BLaER1 treated with 17β-estradiol and CSF1 and Interleukin-3, amounts not matched to agents 10 nM and 100 nM (cell line): ENCODE measurements around the gene COL18A1.
A peak's percentile ranks its signal among the peaks of the same experiment; 100 is the strongest.

ENCODE experiments used
- H3K27ac ChIP-seq, 11 experiments: shearing (Covaris generic); formaldehyde crosslinking; 2 replicates each; pipeline ENCODE4 v1.8.1; 2022
- H3K27me3 ChIP-seq, 11 experiments: shearing (Covaris generic); formaldehyde crosslinking; 2 replicates each; pipeline ENCODE4 v1.8.1; 2022
- H3K36me3 ChIP-seq, 11 experiments: shearing (Covaris generic); formaldehyde crosslinking; 2 replicates each; pipeline ENCODE4 v1.8.1; 2022
- H3K4me1 ChIP-seq, 10 experiments: shearing (Covaris generic); formaldehyde crosslinking; 2 replicates each; pipeline ENCODE4 v1.8.1; 2022
- H3K4me2 ChIP-seq, 11 experiments: shearing (Covaris generic); formaldehyde crosslinking; 2 replicates each; pipeline ENCODE4 v1.8.1; 2022
- H3K4me3 ChIP-seq, 10 experiments: shearing (Covaris generic); formaldehyde crosslinking; 2 replicates each; pipeline ENCODE4 v1.8.1; 2022
- H3K9ac ChIP-seq, 11 experiments: shearing (Covaris generic); formaldehyde crosslinking; 2 replicates each; pipeline ENCODE4 v1.8.1; 2022
- H3K9me3 ChIP-seq, 11 experiments: shearing (Covaris generic); formaldehyde crosslinking; replicated peaks in 1 of 11; 2 replicates each; pipeline ENCODE4 v1.8.1; 2022
- H4K20me1 ChIP-seq, 11 experiments: shearing (Covaris generic); formaldehyde crosslinking; 2 replicates each; pipeline ENCODE4 v1.8.1; 2022
- Cebpa-rat ChIP-seq, 11 experiments: shearing (Covaris generic); IDR thresholded peaks; 2 replicates each; pipeline ENCODE4 v1.8.1; 2022

COL18A1 gene

DNA sequence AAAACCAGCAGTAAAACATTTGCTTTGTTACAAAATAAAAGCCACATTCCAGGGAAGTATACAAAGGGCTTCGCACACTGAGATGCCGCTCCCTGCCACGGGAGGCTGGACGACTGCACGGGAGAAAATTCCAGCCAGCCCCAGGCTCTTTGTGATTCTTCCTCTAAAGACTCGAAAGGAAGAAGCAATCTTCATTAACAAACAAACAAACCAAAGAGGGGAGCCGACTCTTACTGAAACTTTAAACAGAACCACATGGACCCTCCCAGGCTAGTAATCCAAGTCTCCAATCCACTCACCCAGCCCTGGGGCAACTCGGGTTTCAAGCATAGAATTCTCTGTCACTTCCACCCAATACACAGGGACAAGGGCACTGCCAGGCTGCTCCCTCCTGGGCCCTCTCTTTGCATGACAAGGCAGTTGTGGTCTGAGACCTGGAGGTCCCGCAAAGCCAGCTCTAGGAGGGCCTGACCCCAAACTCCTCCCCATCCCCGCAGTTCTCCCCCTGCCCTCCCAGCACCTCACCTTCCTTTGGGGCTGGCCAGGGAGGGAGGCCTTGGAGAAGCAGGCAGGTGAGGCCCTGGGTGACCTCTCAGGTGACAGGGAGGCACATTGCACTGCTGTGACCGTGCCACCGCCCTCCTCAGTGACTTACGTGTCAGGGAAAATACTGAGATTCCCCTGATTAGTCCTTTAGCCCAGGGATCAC, 26.6 kb upstream of the COL18A1 start:
- TF ChIP-seq Cebpa-rat (IDR thresholded peaks at IDR 0.05), result no peak
- H3K4me2 ChIP-seq, result no peak overlapping the region
- no peak overlapping the region for H3K4me3 ChIP-seq

DNA sequence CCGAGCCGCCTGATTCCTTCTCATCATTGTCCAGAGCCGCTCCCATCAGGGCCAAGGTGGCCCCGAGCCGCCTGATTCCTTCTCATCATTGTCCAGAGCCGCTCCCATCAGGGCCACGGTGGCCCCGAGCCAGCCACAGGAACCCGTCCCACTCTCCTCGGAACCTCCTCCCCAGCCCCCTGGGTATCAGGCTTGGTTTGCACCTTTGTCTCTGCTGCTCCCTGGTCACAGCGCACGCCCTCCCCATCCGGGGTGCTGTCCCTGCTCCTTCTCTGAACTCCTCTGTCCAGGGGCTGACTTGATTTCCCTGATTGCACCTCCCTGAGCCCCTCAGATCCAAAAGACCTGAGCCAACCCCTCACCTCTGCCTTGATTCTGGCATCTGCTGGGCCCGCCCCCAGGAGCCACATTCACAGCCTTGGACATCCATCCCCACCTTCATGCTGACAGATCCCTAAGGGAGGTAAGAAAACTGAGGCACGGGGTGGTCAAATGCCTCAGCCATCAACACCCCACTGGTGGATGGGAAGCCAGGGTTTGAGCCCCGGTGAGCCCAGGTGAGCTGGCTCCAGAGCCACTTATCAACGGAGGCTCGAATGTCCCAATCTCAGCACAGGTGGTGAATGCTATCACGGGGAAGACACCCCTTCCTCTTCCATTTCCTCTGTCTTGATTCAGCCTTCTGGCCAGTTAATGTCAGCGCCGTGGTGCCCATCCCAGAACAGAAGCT, 25.6 kb upstream of the COL18A1 start:
- Histone ChIP-seq H3K36me3 (no peaks in the 10 kb centered on the region), H3K27me3 (peaks cover 0 to 31% (median 12%) of the 10 kb centered on the region in 11 experiments; a peak in 13 of 22 replicates), H3K9me3 (peaks cover 0 to 11% (median 7%) of the 10 kb centered on the region in 11 experiments; a peak in 7 of 22 replicates), H3K9ac (no peak overlapping the region), H3K4me3 (no peak overlapping the region), H3K4me1 (peaks cover 0 to 17% (median 12%) of the 10 kb centered on the region in 10 experiments; a peak in 13 of 20 replicates), H3K27ac (no peak overlapping the region), H4K20me1 (peaks cover 0 to 24% (median 0%) of the 10 kb centered on the region in 11 experiments; a peak in 2 of 22 replicates), H3K4me2 (no peak overlapping the region)
- TF ChIP-seq Cebpa-rat (IDR thresholded peaks at IDR 0.05), result no peak

More for the DNA sequence above, 26.6 kb upstream of the COL18A1 start:
- no peaks in the 10 kb centered on the region for H3K36me3 ChIP-seq
- no peak overlapping the region for H3K9ac ChIP-seq
- peaks cover 0 to 18% (median 13%) of the 10 kb centered on the region in 10 experiments; a peak in 16 of 20 replicates for H3K4me1 ChIP-seq
- H4K20me1 ChIP-seq, result peaks cover 0 to 19% (median 0%) of the 10 kb centered on the region in 11 experiments; a peak in 2 of 22 replicates
- peaks cover 0 to 23% (median 7%) of the 10 kb centered on the region in 11 experiments; a peak in 13 of 22 replicates for H3K27me3 ChIP-seq
- H3K27ac ChIP-seq, result no peak overlapping the region
- peaks cover 0 to 11% (median 7%) of the 10 kb centered on the region in 11 experiments; a peak in 7 of 22 replicates for H3K9me3 ChIP-seq

GRCh38 chr21:45379901-45380330, 25.0 kb upstream of the COL18A1 start:
- Histone ChIP-seq H3K36me3 (no peaks in the 10 kb centered on the region), H3K4me3 (no peak overlapping the region), H3K27me3 (peaks cover 0 to 35% (median 12%) of the 10 kb centered on the region in 11 experiments; a peak in 13 of 22 replicates), H3K9me3 (peaks cover 0 to 11% (median 7%) of the 10 kb centered on the region in 11 experiments; a peak in 7 of 22 replicates), H3K27ac (no peak overlapping the region), H4K20me1 (peaks cover 0 to 24% (median 0%) of the 10 kb centered on the region in 11 experiments; a peak in 2 of 22 replicates), H3K4me1 (peaks cover 0 to 18% (median 12%) of the 10 kb centered on the region in 10 experiments; a peak in 13 of 20 replicates), H3K4me2 (no peak overlapping the region), H3K9ac (no peak overlapping the region)
- TF ChIP-seq Cebpa-rat (IDR thresholded peaks at IDR 0.05), result no peak

DNA sequence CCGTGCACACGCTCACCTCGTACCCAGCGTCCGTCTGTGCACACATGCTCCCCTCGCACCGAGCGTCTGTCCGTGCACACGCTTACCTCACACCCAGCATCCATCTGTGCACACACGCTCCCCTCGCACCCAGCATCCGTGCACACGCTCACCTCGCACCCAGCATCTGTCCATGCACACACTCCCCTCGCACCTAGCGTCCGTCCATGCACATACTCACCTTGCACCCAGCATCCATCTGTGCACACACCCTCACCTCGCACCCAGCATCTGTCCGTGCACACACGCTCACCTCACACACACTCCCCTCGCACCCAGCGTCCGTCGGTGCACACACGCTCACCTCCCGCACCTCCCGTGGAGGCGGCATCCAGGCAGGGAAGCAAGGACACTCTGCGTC, 24.4 kb upstream of the COL18A1 start:
- H3K27ac ChIP-seq, result no peak overlapping the region
- peaks cover 0 to 11% (median 7%) of the 10 kb centered on the region in 11 experiments; a peak in 7 of 22 replicates for H3K9me3 ChIP-seq
- peaks cover 0 to 24% (median 0%) of the 10 kb centered on the region in 11 experiments; a peak in 2 of 22 replicates for H4K20me1 ChIP-seq
- H3K36me3 ChIP-seq, result no peaks in the 10 kb centered on the region
- no peak for TF ChIP-seq Cebpa-rat (IDR thresholded peaks at IDR 0.05)
- no peak overlapping the region for H3K9ac ChIP-seq
- H3K27me3 ChIP-seq, result peaks cover 0 to 42% (median 12%) of the 10 kb centered on the region in 11 experiments; a peak in 13 of 22 replicates
- H3K4me3 ChIP-seq, result no peak overlapping the region
- H3K4me2 ChIP-seq, result no peak overlapping the region
- H3K4me1 ChIP-seq, result peaks cover 0 to 24% (median 12%) of the 10 kb centered on the region in 10 experiments; a peak in 13 of 20 replicates

DNA sequence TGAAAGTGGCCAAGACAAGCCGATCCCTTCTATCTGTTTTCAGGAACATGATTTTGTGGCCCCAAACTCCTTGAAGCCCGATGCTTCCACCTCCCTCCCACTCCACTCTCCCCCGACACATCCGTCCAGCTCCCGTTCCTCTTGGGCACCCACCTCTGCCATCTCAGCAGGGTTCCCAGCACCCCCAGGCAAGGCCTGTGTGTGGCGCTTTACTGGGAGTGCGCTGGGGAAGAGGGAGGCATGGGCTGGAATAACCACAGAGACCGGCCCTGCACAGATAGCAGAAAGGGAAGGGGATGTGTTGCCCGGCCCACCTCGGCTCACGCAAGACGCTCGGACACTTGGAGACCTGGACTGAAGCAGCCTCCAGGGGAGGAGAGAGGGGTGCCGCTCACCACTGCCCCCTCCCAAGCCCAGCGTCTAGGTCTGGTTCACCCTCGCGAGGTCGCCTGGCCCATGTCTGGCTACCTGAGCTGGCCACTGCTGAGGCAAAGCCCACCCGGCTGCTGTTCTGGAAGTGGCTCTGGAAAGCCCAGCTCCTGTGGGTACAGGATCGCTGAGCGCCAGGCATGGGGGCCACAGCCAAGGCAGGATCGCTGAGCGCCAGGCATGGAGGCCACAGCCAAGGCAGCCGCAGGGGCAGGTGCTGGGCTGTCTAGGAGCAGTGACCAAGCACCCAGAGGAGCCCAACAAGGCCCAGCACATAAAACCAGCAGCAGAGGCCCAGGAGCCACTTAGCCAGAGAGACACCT, 23.8 kb upstream of the COL18A1 start:
- Histone ChIP-seq H3K4me2 (no peak overlapping the region), H3K4me1 (peaks cover 0 to 25% (median 14%) of the 10 kb centered on the region in 10 experiments; a peak in 13 of 20 replicates), H3K9me3 (peaks cover 0 to 11% (median 7%) of the 10 kb centered on the region in 11 experiments; a peak in 7 of 22 replicates), H3K27ac (no peak overlapping the region), H3K36me3 (no peaks in the 10 kb centered on the region), H4K20me1 (peaks cover 0 to 24% (median 0%) of the 10 kb centered on the region in 11 experiments; a peak in 3 of 22 replicates), H3K27me3 (peaks cover 0 to 44% (median 12%) of the 10 kb centered on the region in 11 experiments; a peak in 13 of 22 replicates), H3K4me3 (no peak overlapping the region), H3K9ac (no peak overlapping the region)
- TF ChIP-seq Cebpa-rat (IDR thresholded peaks at IDR 0.05), result no peak

- H3K4me1 ChIP-seq, result peaks cover 0 to 34% (median 22%) of the 10 kb centered on the region in 10 experiments; a peak in 19 of 20 replicates
- no peaks in the 10 kb centered on the region for H3K36me3 ChIP-seq
- H3K4me2 ChIP-seq, result no peak overlapping the region
- no peak overlapping the region for H3K9ac ChIP-seq
- peaks cover 0 to 24% (median 0%) of the 10 kb centered on the region in 11 experiments; a peak in 3 of 22 replicates for H4K20me1 ChIP-seq
- no peak overlapping the region for H3K4me3 ChIP-seq
- peaks cover 0 to 8% (median 6%) of the 10 kb centered on the region in 11 experiments; a peak in 7 of 22 replicates for H3K9me3 ChIP-seq
- TF ChIP-seq Cebpa-rat (IDR thresholded peaks at IDR 0.05), result no peak
- H3K27ac ChIP-seq, result no peak overlapping the region
- peaks cover 0 to 44% (median 12%) of the 10 kb centered on the region in 11 experiments; a peak in 13 of 22 replicates for H3K27me3 ChIP-seq
These were observed 22.9 kb upstream of the COL18A1 start for GRCh38 chr21:45381865-45382696.

DNA sequence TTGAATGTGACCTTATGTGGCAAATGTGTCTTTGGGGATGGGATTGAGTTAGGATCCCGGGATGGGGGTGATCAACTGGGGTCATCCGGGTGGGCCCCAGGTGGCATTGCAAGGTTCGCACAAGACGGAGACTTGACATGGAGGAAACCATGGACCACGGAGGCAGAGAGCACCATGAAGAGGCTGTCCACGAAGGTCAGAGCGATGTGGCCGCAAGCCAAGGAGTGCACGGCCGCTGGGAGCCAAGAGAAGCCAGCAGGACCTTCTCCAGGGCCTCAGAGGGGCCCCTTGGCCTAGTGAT, 22.3 kb upstream of the COL18A1 start:
- Histone ChIP-seq H3K27me3 (peaks cover 0 to 40% (median 12%) of the 10 kb centered on the region in 11 experiments; a peak in 13 of 22 replicates), H3K9ac (no peak overlapping the region), H3K36me3 (no peaks in the 10 kb centered on the region), H3K4me2 (peak overlapping the region in 8 of 11 experiments; percentile 49 to 77 (median 68); a peak in 8 of 22 replicates), H3K4me1 (peaks cover 0 to 39% (median 28%) of the 10 kb centered on the region in 10 experiments; a peak in 19 of 20 replicates), H3K4me3 (no peak overlapping the region), H3K9me3 (peaks cover 0 to 2% (median under 1%) of the 10 kb centered on the region in 11 experiments; a peak in 3 of 22 replicates), H3K27ac (no peak overlapping the region), H4K20me1 (peaks cover 0 to 24% (median 0%) of the 10 kb centered on the region in 11 experiments; a peak in 3 of 22 replicates)
- no peak for TF ChIP-seq Cebpa-rat (IDR thresholded peaks at IDR 0.05)
